Calu3 (cell line): ENCODE results near the gene ELF1. TPM values are rescaled to one million over a fixed set of nuclear protein-coding genes. Genes with fewer than 3 reads are reported as not detected.

Source experiments
- BruUV-seq: library from RNA; stranded (reverse); fragments of 400-500 nt; replicated peaks from 2 replicates; lab custom pipeline; 2021; lab: Mats Ljungman, UMichigan
- CTCF ChIA-PET: fragments of 300-600 bp; sonication (Branson Sonifier 250); formaldehyde crosslinking; loops from one replicate; lab custom pipeline; 2022; ENCODE audit warnings: antibody characterized with exemption; lab: Charles Lee
- DNase-seq: peaks from one replicate; pipeline ENCODE4 v3.0.0; 2022
- H3K27ac Mint-ChIP-seq: one replicate; pipeline ENCODE4 v1.8.0; 2022; ENCODE audit warnings: mixed read lengths; ENCODE audit not compliant: unreplicated experiment
- H3K27me3 Mint-ChIP-seq: one replicate; pipeline ENCODE4 v1.8.0; 2022; ENCODE audit warnings: mixed read lengths; ENCODE audit not compliant: unreplicated experiment
- H3K36me3 Mint-ChIP-seq: one replicate; pipeline ENCODE4 v1.8.0; 2022; ENCODE audit warnings: mild to moderate bottlenecking, moderate library complexity, mixed read lengths; ENCODE audit not compliant: insufficient read depth, unreplicated experiment
- H3K4me1 Mint-ChIP-seq: one replicate; pipeline ENCODE4 v1.8.0; 2022; ENCODE audit warnings: mild to moderate bottlenecking, low read depth, mixed read lengths; ENCODE audit not compliant: unreplicated experiment
- H3K4me3 Mint-ChIP-seq: one replicate; pipeline ENCODE4 v1.8.0; 2022; ENCODE audit warnings: mild to moderate bottlenecking, low read depth, moderate library complexity, mixed read lengths; ENCODE audit not compliant: unreplicated experiment
- H3K9me3 Mint-ChIP-seq: one replicate; pipeline ENCODE4 v1.8.0; 2022; ENCODE audit warnings: low read depth, mixed read lengths; ENCODE audit not compliant: unreplicated experiment
- intact Hi-C: fragments of 100-400 bp; cut with micrococcal nuclease; formaldehyde crosslinking; loops from one replicate; pipeline ENCODE4 v1.10.0; 2022; ENCODE audit not compliant: unreplicated experiment
- total RNA-seq: library from RNA; stranded (reverse); gene quantifications from 2 replicates; pipeline ENCODE4 v1.2.3, GENCODE V29; 2022
- TF ChIP-seq, protein P1 (sequence below): fragments of 200-600 bp; IDR thresholded peaks from one replicate; pipeline ENCODE4 v1.8.0; 2022; ENCODE audit warnings: antibody characterized with exemption; ENCODE audit not compliant: unreplicated experiment

Gene ELF1
- total RNA-seq, 1 experiment from 2014 or later = 63.5 TPM

DNA sequence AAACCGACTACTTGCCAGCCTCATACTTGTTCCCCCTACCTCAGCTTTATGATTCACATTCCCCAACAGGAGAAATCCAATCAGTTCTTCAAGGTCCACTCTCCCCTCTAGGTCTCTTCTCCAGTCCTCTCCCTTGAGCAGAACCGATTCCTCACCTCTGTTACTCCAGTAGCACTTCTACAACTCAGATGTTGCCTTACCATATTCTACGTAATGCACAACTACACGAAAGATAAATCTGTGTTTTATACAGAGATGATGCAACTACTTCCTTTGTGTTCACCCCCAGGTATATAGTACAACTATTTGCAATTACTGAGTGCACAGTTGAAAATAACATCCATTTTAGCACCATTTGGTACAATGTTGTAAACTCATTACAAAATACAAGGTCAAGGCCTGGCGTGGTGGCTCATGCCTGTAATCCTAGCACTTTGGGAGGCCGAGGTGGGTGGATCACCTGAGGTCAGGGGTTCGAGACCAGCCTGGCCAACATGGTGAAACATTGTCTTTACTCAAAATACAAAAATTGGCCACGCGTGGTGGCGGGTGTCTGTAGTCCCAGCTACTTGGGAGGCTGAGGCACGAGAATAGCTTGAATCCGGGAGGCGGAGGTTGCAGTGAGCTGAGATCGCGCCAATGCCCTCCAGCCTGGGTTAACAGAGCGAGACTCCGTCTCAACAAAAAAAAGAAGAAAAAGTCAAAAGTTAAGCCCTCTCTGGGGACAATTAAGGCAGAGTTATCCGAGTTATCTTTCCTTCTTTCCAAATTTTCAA, 39.4 kb upstream of the ELF1 start:
- CTCF ChIA-PET = interaction anchor here (0.8 to 1.3 kb wide), 2 partner anchors 84 to 269 kb away, joined by 3 read pairs; partner anchors contain the start of gene SLC25A15
- peaks cover 47% of the 10 kb centered on the region for H3K4me1 Mint-ChIP-seq
- H3K27ac Mint-ChIP-seq = peak overlapping the region; percentile 80
- intact Hi-C loops = loop anchor here (5.0 to 10.0 kb wide), 3 partner anchors 86 to 264 kb away; no protein-coding TSS in a partner anchor
- no peak for DNase-seq
- H3K4me3 Mint-ChIP-seq = peak overlapping the region; percentile 71
- H3K9me3 Mint-ChIP-seq = no peaks in the 10 kb centered on the region
- peaks cover 52% of the 10 kb centered on the region for H3K36me3 Mint-ChIP-seq
- BruUV-seq = no TSS peak
- TF ChIP-seq, protein P1, sequence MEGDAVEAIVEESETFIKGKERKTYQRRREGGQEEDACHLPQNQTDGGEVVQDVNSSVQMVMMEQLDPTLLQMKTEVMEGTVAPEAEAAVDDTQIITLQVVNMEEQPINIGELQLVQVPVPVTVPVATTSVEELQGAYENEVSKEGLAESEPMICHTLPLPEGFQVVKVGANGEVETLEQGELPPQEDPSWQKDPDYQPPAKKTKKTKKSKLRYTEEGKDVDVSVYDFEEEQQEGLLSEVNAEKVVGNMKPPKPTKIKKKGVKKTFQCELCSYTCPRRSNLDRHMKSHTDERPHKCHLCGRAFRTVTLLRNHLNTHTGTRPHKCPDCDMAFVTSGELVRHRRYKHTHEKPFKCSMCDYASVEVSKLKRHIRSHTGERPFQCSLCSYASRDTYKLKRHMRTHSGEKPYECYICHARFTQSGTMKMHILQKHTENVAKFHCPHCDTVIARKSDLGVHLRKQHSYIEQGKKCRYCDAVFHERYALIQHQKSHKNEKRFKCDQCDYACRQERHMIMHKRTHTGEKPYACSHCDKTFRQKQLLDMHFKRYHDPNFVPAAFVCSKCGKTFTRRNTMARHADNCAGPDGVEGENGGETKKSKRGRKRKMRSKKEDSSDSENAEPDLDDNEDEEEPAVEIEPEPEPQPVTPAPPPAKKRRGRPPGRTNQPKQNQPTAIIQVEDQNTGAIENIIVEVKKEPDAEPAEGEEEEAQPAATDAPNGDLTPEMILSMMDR = no peak
- no peaks in the 10 kb centered on the region for H3K27me3 Mint-ChIP-seq

- peak overlapping the region; percentile 71 for H3K4me3 Mint-ChIP-seq
- CTCF ChIA-PET = interaction anchor here (0.6 to 1.1 kb wide), 2 partner anchors 82 to 162 kb away, joined by 4 to 6 read pairs; no protein-coding TSS in a partner anchor
- no peaks in the 10 kb centered on the region for H3K9me3 Mint-ChIP-seq
- H3K4me1 Mint-ChIP-seq = peaks cover 50% of the 10 kb centered on the region
- intact Hi-C loops = loop anchor here (5.0 to 10.0 kb wide), 3 partner anchors 85 to 262 kb away; no protein-coding TSS in a partner anchor
- BruUV-seq = no TSS peak
- H3K36me3 Mint-ChIP-seq = peaks cover 52% of the 10 kb centered on the region
- no peaks in the 10 kb centered on the region for H3K27me3 Mint-ChIP-seq
- TF ChIP-seq, protein P1 = no peak
- no peak overlapping the region for H3K27ac Mint-ChIP-seq
- no peak for DNase-seq
Measured at GRCh38 chr13:41056826-41057711, 38.0 kb upstream of the ELF1 start.

- Mint-ChIP-seq H3K36me3 (peaks cover 44% of the 10 kb centered on the region), H3K27me3 (no peaks in the 10 kb centered on the region), H3K4me1 (peaks cover 50% of the 10 kb centered on the region), H3K4me3 (peak overlapping the region; percentile 71), H3K9me3 (no peaks in the 10 kb centered on the region), H3K27ac (no peak overlapping the region)
- DNase-seq = no peak
- TF ChIP-seq, protein P1 = no peak
- no TSS peak for BruUV-seq
- CTCF ChIA-PET = interaction anchor here (0.6 to 1.1 kb wide), 2 partner anchors 141 to 163 kb away, joined by 3 to 4 read pairs; no protein-coding TSS in a partner anchor
- intact Hi-C loops = loop anchor here (5.0 to 10.0 kb wide), 3 partner anchors 84 to 261 kb away; no protein-coding TSS in a partner anchor
Measured at GRCh38 chr13:41056194-41056593, 37.1 kb upstream of the ELF1 start.
